RPMI7951 (cell line): ENCODE measurements around the gene ANKS3. TPM values are rescaled to one million over a fixed set of nuclear protein-coding genes. Genes with fewer than 3 reads are reported as not detected.

Experiments
- DNase-seq: peaks from one replicate; pipeline ENCODE4 v3.0.0-alpha.2; 2012; ENCODE audit warnings: low read depth
- total RNA-seq: library from RNA; depleted of rRNA; stranded (reverse); fragments of >200 nt; shearing (Covaris generic); gene quantifications from 2 replicates; pipeline ENCODE4 v1.2.3, GENCODE V29; 2014; rRNA removed

Gene ANKS3, protein sequence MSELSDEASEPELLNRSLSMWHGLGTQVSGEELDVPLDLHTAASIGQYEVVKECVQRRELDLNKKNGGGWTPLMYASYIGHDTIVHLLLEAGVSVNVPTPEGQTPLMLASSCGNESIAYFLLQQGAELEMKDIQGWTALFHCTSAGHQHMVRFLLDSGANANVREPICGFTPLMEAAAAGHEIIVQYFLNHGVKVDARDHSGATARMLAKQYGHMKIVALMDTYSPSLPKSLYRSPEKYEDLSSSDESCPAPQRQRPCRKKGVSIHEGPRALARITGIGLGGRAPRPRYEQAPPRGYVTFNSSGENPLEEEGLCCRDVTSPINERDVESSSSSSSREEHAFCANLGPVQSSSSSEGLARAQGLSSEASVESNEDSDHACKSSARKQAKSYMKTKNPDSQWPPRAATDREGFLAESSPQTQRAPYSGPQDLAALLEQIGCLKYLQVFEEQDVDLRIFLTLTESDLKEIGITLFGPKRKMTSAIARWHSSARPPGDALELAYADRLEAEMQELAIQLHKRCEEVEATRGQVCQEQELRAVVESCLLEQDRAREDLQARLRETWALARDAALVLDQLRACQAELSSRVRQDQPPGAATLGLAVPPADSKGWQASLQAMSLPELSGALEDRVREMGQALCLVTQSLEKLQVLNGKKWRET
- total RNA-seq: 8.9 and 10.6 TPM in 2 replicates

DNA sequence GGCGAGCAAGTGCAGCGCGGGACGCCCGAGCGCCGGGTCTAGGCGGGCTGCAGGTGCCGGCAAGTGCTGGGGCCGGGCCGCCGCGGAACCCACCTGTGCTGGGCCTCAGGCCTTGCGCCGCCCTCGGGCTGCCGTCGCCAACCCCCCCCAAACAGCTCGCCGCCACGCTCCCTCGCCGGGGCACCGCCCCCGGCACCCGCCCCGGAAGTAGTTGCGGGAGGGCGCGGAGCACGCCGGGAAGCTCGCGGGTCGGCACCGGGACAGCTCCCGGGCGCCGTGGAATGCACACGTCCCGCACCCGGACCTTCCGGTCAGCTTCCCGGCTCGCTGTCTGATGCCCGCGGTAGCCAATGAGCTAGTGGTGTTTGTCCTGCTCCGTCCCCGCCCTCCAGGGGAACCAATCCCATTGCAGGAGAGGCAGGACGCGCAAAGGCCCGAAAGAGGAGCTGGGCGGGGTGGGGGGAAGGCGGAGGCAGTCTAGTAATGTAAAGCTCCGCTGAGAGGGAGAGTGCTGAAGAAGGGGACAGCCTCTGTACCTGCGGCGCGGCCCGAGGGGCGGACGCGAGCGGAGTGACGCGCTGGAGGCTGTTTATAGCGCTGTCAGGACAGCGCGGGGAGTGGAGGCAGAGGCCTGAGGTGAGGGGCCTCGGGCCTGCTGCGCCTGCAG is at the start of gene ANKS3, which contains the start of gene DNAAF8:
Gene ANKS3 (minus strand): TSS at position 209 of the 667 bp plus-strand sequence. CDS start 4,122 bp downstream, outside the sequence.
Gene DNAAF8 (plus strand): TSS at position 475 of the 667 bp plus-strand sequence. CDS start 1,978 bp downstream, outside the sequence.
- DNase-seq: peak; percentile 96

DNA sequence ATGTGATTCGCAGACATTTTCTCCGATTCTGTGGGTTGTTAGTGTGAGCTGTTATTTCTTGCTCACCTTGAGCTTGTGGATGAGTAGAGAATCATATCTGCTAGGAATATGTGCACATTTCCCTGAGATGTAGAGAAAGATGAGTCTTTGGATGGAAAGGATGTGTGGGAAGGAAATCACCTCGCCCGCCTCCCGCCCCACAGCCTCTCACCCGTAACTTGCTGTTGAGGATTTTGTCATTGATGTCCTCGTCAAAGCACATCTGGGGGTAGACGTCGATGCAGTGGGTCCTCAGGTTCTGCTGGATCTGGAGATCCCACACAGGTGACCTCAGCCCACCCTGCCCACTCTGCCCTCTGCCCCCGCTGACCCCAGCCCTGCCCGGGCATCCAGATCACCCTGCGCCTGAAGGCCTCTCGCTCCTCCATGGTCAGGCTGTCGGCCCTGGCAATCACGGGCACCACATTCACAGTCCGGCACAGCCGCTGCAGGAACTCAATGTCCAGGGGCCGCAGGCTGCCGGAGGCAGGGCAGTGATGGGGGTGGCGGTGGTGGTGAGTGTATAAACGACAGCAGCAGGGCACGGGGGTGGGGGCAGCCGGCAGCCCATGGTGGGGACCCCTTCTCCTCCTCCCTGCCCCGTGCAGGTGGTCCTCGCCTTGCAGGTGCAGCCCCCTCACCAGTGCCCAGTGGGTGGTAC is 49.3 kb upstream of the ANKS3 start:
- DNase-seq: no peak

DNA sequence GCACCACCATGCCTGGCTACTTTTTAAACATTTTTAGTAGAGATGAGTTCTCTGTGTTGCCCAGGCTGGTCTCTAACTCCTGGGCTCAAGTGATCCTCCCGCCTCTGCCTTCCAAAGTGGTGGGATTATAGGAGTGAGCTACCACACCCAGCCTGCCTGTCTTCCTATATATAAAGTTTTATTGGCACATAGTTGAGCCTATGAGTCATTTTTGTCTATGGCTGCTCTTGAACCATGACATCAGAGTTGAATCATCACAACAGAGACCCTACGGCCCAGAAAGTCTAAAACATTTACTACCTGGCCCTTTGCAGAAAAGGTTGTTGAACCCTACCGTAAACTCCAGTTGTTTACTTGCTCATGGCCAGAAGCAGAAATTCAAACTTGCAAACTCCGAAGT is 46.2 kb upstream of the ANKS3 start:
- no peak for DNase-seq

DNA sequence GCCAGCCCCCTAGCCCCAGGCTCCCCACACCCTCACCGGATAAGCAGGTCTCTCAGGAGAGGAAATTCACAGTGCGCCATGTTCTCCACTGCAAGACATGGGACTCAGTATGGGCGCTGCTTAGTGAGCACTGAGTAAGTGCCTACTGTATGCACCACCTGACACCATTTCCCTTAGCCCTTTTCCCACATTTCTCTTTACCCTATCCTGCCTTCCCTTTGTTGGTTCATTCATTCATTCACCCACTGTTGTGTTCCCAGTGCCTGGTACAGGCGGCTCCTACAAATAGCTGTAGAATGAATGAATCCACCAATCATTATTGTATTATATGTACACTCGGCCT is 44.0 kb upstream of the ANKS3 start:
- no peak for DNase-seq

DNA sequence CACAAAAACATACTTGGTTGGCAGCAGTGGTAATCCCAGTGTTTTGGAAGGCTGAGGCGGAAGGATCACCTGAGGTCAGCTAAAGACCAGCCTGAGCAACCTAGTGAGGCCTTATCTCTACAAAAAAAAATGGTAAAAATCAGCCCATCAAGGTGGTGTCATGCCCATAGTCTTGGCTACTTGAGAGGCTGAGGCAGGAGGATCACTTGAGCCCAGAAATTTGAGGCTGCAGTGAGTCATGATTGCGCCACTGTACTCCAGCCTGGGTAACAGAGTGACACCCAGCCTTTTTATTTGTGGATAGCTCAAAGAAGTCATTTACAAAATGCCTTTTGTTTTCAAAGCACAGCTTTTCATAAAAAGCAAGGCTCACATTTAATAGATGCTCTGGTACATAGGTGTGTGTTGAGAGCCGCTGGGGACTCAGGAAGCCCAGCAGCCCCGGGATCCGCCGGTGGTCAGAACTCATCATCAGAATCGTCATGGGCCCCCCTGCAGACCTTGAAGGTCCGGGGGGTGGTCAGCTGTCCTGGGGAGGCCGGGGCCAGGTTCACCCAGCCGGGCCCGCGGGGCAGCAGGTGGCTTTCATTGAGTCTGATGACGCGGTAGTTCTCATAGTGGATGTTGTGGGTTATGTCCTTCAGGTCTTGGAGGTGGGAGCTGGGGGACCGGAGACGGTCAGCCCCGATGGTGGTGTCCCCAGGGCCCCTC is 43.4 kb upstream of the ANKS3 start:
- no peak for DNase-seq

DNA sequence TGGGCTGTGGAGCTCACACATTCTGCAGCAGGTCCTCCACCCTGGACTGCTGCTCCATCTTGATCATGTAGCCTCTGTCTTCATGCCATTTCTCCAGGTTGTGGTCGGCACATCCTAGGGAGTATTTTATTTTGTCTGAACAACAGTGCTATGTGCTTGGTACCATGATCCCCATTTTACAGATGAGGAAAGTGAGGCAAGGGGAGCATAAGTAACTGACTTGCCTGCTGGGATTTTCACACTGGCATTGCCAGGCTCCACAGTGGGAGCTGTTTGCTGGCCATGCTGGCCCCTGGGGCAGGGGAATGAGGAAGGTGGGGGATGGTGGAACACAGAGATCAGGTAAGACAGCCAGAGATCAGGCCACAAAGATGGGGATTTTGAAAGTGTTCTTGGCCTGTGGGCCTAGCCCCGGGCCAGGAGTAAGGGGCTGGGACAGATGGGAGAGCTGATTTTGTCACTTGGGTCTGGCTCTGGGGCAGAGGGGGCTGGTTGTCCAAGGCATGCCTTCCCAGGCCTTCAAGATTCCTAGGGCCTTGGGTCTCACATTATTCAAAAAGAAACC is 42.2 kb upstream of the ANKS3 start:
- no peak for DNase-seq

DNA sequence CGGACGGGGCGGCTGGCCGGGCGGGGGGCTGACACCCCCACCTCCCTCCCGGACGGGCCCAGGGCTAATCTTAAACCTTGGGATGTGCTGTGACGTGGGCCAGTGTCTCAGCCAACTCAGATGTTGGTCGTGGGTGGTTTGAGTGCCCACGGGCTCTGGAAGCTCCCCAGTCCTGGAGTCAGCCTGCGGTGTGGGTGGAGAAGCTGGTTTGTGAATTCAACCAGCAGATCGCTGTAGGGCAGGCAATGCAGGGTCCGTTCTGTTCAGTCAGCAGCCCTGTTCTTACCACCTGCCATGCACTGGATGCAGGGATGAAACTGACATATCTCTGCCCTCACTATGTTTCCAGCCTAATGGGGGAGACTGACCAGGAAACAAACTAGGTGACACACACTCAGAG is 40.9 kb upstream of the ANKS3 start:
- DNase-seq: no peak

DNA sequence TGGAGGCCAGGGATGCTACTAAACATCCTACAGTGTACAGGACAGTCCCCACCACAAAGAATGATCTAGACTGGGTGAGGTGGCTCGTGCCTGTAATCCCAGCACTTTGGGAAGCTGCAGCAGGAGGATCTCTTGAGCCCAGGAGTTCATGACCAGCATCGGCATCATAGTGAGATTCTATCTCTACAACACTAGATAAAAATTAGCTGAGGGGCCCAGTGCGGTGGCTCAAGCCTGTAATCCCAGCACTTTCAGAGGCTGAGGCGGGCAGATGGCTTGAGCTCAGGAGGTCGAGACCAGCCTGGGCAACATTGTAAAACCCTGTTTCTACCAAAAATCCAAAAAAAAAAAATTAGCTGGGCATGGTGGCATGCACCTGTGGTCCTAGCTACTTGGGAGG is 38.3 kb upstream of the ANKS3 start:
- DNase-seq: no peak

DNA sequence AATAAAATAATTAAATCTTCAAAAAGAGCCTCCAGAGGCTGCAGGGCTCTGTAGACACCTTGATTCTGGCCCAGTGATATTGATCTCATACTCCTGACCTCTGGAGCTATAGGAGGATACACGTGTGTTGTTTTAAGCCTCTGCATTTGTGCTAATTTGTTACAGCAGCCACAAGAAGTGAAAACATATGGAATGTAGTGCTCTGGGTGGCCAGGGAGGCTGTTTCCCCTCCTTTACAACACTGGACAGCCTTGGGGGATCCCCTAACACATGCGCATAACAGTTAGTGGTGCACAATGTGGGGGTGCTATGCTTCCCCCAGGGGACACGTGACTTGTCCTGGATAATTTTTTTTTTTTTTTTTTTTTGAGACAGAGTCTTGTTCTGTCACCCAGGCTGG is 37.6 kb upstream of the ANKS3 start:
- DNase-seq: no peak

DNA sequence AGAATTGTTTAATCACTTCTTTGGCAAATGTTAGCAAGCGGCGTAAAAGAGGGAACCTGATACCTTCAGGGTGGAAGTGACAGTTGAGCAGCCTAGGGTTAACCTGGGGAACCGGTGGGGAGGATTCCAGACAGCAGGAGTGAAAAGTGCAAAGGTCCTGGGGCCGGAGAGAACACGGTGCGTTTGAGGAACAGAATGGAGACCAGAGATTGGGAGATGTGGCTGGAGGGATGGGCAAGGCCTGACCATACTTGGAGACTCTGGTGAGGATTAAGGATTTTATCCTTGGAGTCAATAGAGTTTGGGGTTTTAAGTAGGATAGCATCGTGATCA is 35.2 kb upstream of the ANKS3 start:
- DNase-seq: no peak

DNA sequence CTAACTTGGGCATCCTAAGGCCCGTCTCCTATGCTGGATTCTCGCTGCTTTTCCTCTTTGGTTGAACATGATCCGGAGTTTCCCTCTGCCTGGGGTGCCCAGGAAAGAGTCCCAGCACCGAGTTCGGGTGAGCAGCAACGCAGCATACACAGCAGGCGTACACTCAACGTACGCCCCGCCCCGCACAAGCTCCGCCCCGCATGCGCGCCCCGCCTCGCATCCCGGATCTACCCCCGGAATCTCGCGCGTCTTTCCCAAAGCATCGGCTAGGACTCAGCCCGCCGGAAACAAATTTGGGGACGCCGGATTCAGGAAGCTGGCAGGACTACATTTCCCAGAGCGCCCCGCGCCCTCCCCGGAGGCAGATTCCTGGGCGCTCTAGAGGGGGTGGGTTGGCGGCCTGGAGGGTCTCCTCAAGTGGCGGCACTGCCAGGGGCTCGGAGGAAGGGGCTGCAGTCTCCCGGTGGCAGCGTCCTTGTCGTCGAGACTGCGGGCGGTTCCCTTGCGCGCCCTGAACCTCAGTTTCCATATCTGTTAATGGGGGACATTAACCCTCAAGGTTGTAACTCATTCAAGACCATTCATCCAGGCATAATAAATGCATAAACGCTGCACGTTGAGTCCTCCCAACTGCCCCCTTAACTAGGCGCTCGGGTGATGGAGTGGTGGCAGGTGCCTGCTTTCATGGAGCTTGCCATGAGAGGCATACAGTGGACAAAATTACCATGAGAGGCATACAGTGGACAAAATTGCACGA is 34.7 kb upstream of the ANKS3 start:
- DNase-seq: peak; percentile 92

DNA sequence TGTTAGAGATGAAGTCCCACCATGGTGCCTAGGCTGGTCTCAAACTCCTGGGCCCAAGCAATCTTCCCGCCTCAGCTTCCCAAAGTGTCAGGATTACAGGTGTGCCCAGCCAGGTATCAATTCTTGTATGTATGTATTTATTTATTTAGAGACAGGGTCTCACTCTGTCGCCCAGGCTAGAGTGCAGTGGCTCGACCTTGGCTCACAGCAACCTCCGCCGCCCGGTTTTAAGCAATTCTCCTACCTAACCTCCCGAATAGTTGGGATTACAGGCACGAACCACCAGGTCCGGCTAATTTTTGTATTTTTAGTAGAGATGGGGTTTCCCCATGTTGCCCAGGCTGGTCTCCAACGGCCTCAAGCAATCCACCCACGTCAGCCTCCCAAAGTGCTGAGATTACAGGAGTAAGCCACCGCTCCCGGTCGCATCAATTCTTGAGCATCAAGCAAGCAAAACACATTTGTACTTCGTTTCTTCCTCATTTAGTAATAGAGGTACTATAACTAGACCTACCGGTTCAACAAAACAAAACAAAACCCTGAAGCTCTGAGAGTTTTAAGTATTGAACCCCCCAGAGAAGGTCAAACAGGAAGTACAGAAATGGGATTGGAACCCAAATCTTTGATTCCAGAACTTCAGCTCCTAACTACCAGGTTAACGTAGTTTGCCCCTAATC is 33.9 kb upstream of the ANKS3 start:
- peak; percentile 55 for DNase-seq

DNA sequence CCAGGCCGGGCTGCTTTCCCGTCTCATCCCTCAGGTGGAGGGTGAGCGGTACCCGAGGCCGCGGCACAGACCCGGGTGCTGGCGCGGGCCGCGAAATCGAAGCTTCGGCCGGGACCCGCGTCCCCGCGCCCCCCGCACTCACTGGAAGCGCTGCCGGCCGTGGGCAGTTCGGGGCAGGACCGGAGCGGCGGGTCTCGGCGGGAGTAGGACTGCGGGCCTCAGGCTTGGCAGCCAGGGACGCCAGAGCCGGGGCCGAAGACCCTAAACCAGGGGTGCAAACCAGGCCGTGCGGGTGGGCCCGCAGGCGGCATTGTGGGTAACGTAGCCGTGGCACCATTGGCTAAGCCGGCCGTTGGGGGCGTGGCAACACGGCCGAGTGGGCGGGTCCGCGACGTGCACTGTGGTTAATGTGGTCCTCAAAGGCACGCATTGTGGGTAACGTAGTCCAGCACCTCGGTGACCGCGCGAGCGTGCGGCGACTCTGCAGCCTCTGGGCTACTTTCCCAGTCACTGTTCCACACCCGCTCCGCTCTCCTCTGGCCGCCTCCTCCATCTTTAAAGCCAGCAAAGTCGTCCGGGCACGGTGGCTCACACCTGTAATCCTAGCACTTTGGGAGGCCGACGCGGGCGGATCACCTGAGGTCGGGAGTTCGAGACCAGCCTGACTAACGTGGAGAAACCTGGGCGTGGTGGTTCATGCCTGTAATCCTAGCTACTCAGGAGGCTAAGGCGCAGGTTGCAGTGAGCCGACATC is 33.0 kb upstream of the ANKS3 start, which contains the start of gene ZNF500:
Gene ZNF500 (minus strand): TSS at position 288 of the 754 bp plus-strand sequence. CDS start 1,184 bp downstream, outside the sequence.
- DNase-seq: peak; percentile 92

DNA sequence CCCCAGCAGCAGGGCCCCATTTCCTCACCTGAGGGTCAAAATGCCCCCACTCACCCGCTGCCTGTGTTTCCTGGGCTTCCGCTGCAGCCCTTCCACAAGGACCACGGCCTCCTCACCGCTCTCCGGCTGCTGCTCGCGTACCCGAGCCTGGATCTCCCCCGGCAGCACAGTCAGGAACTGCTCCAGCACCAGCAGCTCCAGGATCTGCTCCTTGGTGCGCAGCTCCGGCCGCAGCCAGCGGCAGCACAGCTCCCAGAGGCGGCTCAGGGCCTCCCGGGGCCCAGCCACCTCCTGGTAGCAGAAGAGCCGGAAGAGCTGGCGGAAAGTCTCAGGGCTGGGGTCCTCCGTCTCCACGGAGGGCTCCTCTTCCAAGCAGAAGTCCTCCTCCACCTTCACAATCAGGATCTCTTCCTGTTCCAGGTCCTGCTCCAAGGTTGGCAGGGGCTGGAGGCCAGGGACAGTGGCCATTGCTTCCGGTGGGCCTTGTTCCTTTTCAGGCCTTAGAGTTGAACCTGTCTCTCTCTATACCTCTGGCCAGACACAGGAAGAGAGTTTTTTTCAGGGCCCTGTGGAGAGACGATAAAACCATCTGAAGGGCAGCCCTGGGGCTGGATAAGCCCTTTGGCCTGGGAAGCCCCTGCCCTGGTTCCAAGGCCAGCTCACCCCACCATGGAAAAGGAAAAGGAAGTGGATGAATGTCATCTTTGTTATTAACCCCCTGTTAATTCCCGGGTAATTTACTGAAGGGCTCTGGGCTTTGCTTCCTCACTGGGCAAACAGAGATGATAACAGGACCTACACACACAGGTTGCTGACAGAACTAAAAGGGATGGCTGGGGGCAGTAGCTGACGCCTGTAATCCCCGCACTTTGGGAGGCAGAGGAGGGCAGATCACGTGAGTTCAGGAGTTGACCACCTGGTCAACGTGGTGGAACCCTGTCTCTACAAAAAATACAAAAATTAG is 31.7 kb upstream of the ANKS3 start:
- DNase-seq: no peak

DNA sequence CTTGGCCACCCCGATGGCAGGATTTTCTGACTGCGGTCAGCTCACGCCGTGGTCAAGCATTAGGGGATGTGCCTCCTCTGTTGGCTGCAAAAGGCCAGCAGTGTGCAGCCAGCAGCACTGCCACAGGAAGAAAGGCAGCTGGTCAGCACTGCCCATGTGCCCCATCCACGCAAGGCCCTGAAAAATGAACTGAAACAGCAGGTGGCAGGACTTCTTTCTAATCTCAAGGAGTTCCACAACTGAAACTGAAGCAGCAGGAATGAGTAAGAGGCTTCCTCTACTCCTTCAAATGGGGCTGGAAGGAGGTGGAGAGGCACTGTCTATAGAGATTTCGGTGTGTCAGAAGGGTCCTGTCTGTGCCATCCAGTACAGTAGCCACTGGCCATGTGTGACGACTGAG is 29.7 kb upstream of the ANKS3 start:
- no peak for DNase-seq

DNA sequence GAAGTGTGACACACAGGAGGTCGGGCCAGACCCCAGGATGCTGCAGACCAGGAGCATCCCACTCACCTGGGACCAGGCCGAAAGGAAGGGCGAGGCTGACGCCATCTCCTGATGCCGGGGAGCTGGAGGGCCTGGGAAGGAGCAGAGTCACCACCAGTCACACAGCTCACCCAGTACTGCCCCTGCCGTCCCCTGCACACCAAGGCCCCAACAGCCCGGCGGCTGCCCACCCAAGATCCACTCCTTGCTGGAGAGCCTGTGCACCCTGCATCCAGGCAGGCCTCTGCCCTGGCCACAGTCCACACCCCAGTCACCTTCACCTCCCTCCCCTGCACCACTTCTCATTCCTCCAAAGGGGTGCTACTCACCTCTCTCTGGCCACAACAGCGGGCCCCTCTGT is 28.1 kb upstream of the ANKS3 start:
- no peak for DNase-seq

DNA sequence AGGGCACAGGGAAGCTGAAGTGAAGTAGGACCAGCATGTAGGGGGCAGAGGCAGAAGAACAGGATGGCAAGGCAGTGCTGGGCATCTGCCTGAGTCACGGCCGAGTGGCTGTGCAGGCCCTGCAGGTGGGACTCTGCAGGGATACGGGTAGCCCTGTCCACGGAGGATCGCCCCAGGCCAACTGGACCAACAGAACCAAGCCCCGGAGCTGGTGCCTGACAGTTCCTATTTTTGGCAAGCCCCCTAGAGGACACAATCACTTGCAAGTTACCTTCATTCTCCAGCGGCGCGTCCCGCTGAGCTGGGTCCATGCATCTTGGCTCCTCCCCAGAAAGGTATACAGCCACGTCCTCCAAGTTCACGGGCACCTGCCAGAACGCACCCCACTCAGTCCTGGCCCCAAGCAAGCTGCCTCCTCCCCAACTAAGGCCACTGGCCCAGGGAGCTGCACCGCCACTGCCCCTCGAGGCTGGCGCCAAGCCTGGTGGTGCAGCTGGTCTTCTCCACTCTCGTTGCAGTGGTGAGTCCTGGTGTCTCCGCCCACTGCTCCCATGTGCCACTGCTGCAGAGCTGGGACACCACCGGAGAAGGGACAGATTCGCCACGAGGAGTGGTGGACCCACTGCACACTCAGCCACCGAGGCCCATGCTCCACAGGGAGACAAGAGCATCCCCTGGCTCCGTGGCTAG is 26.3 kb upstream of the ANKS3 start:
- DNase-seq: no peak
